Measurements from ENCODE around the gene ITPKB.
"Not testable (repeated sequence)": the region's sequence is repeated elsewhere in the genome, so short reads cannot be mapped to it uniquely, and the experiment has no call there.

Gene ITPKB

DNA sequence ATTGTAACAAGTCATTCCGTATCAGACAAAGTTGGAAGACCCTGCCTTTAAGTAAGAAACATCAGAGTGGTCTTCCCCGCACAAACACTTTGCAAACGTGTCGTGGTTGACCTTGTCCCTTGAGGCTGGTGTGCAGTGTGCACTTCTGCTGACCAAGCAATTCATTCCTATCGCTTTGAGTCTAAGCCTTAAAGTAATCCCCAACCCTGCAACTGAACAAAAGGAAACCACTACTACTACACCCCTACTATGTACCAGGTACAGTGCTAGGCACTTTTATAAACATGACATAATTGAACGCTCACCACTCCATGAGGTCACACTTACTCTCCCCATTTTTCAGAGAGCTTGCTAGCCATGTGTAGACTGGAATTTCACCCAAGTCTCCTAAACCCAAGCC is 10.6 kb downstream of the ITPKB start:
- TF ChIP-seq, protein P1, sequence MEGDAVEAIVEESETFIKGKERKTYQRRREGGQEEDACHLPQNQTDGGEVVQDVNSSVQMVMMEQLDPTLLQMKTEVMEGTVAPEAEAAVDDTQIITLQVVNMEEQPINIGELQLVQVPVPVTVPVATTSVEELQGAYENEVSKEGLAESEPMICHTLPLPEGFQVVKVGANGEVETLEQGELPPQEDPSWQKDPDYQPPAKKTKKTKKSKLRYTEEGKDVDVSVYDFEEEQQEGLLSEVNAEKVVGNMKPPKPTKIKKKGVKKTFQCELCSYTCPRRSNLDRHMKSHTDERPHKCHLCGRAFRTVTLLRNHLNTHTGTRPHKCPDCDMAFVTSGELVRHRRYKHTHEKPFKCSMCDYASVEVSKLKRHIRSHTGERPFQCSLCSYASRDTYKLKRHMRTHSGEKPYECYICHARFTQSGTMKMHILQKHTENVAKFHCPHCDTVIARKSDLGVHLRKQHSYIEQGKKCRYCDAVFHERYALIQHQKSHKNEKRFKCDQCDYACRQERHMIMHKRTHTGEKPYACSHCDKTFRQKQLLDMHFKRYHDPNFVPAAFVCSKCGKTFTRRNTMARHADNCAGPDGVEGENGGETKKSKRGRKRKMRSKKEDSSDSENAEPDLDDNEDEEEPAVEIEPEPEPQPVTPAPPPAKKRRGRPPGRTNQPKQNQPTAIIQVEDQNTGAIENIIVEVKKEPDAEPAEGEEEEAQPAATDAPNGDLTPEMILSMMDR (conservative IDR thresholded peaks at IDR 0.05), result no peak

DNA sequence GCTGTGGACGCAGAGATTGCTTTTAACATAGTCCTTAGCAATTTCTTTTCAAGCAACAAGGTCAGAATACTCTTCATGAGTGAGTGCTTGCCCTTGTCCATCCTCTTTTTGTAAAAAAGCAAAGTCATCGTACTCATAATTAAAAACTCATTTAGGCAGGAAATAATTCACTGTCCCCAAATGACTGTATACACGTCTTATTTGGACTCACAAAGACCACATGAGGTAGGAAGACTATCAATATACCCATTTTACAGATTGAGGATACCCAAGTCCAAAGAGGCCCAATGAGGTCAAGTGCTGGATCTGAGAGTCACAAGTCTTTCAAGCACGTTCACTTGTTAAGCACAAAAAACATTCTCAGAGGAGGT is 13.2 kb downstream of the ITPKB start:
- no peak overlapping the region for H3K27ac ChIP-seq
- TF ChIP-seq, protein P1 (conservative IDR thresholded peaks at IDR 0.05), result no peak

More for the DNA sequence above, 10.6 kb downstream of the ITPKB start:
- 0 out of 2 replicates have a peak overlapping the region, but pooled peaks have one; percentile 8 for H3K27ac ChIP-seq

DNA sequence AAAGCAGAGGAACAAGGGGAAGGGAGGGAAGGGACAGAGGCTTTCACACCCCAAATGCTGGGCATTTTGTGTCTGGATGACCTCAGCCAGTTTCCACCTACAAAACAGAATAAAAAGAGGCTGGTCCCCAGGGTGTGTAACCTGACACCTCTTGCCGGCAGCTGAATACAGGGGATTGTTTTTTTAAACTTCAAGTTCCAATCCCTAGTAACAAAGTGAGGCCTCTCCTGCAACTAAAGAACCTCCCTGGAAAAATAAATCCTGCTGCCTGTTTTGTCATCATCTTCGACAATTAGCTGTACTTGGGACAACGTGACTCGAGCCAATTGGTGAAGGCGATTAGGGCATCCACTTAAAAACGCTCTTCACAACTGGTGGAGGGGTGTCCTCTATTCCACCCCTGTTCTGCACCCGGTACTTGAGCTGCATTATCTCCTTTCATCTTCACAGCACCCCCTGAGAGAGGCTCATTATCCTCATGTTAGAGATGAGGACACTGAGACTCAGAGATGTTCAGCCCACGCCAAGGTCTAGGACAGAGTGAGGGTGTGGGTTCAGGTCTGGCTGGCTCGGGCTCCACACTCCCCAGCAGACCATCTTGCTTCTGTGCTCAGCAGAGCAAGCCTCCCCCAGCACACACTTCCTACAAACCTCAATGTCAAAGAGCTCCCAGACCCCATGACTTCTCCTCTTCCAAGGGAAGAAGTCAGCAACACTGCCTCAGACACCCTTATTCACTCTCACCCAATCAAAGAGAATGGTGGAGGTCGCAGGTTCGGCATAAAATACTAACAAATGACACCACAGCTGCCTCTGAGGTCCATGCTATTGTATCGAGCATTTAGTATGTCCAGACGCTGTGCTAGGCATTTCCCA is 15.2 kb downstream of the ITPKB start:
- no peak overlapping the region; the same call in 1 of the 2 replicates for H3K27ac ChIP-seq
- TF ChIP-seq, protein P1 (conservative IDR thresholded peaks at IDR 0.05), result no peak

DNA sequence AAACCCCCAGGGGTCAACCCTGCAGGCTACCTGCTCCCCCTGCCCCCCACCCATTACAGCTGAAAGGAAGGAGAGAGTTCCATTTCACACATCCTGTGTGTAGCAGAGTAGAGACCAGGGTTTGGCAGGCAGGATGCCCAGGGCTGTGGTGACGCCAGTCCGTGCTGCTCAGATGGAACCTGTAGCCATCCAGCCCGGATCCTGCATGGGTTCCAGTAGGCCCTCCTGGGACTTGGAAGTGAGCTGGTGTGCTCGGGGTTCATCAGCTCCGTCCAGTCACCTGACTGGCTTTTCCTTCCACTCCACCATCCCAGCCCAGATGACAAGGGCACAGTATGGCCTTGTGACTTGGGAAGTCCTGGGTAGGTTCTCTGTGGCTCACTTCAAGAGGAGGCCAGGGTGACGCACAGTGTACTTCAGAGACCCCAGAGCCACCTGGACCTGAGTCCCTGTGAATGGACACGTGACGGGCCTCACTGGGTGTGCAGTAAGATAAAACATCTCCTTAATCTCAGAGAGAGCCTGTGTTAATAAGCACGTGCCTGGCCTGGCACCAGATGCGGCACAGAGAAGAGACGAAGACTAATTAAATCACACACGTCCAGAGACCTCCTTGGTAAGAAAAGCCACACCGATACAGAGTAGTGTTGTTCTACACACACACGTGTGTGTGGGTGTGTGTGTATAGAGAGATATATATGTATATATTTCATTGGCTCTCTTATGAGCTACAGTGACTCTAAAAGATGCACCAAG is 16.0 kb downstream of the ITPKB start:
- H3K27ac ChIP-seq, result no peak overlapping the region; the same call in 1 of the 2 replicates
- TF ChIP-seq, protein P1 (conservative IDR thresholded peaks at IDR 0.05), result no peak

DNA sequence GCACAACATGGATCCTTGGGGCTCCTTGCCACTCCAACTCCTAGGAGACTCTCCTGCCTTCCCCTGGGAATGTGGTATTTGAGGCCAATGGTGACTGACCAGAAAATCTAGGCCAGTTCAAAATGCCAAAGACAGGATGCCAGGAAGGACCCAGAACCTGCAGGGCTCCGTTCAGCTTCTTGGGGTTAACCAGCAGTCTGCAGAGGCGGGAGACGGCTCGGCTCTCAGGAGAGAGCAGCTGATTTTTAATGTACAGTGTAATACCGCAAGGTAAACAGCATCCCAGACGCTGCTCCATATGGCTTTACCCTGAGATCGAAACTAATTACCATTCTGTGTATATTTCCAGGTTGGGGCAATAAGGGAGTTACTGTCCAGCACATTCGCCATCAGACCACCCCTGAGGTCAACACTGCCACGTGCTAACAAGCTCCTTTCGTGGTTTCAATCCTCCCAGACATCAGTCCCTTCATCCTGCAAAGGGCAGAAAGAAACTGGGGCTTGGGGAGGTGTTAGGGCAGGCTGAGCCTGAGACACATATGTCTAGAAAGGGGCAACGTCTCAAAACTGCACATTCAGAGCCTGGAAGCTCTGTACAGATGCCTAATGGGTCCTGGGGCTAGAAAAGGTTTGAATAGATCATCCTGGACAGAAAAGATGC is 16.7 kb downstream of the ITPKB start:
- no peak overlapping the region for H3K27ac ChIP-seq
- TF ChIP-seq, protein P1 (conservative IDR thresholded peaks at IDR 0.05), result no peak

DNA sequence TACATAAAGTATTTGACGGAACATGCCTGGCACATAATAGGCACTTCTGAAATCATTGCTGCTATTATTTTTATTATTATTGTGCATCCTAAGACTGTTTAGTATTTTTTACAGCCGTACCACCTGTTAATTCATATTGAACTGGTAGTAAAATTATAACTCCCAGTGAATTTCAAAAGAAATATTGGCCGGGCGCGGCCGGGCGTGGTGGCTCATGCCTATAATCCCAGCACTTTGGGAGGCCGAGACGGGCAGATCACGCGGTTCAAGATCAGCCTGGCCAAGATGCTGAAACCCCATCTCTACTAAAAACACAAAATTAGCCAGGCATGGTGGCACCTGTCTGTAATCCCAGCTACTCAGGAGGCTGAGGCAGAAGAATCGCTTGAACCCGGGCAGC is 18.5 kb downstream of the ITPKB start:
- not testable (repeated sequence) for H3K27ac ChIP-seq

DNA sequence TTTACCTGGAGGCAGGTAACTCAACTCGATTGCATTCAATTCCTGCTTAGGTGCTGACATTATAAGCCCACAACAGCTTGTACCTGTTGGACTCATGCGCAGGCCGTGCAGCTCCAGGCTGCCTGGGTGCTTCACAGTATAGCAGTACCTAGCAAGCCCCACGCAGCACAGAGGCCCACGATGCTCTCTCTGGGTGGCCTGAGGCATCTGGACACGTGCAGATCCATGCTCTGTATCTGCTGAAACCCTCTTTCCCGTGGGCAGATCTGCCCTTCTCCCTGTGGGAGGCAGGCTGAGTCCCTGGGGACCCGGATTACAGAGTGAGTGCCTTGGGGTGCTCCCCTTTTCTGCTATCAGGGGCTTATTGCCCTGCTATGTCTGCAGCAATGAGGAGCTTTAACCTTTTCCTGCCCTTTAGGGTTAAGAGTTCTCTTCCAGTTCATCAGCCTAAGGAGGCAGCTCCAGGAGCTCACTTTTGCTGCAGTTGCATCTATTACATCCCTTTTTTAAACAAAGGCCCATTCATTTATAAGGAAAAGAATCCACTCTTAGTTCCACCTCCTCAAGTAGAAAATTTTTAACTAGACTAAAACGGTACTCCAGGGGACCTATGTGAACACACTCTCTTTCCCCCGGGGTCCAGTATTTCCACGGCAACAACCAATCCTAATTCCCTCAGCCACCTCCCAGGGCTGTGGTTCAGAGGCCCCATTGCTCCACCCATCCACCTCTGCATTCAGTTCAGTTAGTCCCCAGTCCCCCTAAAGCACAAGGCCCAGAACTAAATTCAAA is 19.3 kb downstream of the ITPKB start:
- TF ChIP-seq, protein P1 (conservative IDR thresholded peaks at IDR 0.05), result no peak
- no peak overlapping the region for H3K27ac ChIP-seq
